A549 (cell line): ENCODE measurements around the gene KAT6B. TPM values are rescaled to one million over a fixed set of nuclear protein-coding genes. Genes with fewer than 3 reads are reported as not detected.

Experiments
- ATAC-seq, 2 experiments: fragments of 200-7000 bp in 1 of 2; fragments of >200 bp in 1 of 2; cut with Nextera tagmentation in 1 of 2; cut with Tn5 transposase in 1 of 2; 3 replicates each; pipeline versions ENCODE4 v1.8.0 to v1.9.1; 2018 to 2020; ENCODE audit warnings: mild to moderate bottlenecking in 1 of 2, moderate library complexity in 1 of 2
- CTCF ChIA-PET: fragments of 300-600 bp; sonication (Branson Sonifier 250); formaldehyde crosslinking; extraction: SDS; loops from one replicate; lab custom pipeline; 2021; ENCODE audit warnings: antibody characterized with exemption, inconsistent platforms; lab: Yijun Ruan, JAX
- POLR2A ChIA-PET: fragments of 350-600 bp; formaldehyde crosslinking; extraction: SDS; loops from one replicate; lab custom pipeline; 2021; ENCODE audit warnings: antibody characterized with exemption, inconsistent platforms; lab: Yijun Ruan, JAX
- DNase-seq, 2 experiments: peaks; one replicate each; pipeline versions ENCODE4 v3.0.0 to v3.0.0-alpha.2; 2011 to 2016; ENCODE audit warnings: low read depth in 1 of 2, low spot score in 1 of 2
- FAIRE-seq: peaks from 2 replicates; lab custom pipeline; 2011; peaks lifted over from hg19 to GRCh38; lab: Jason Lieb, UNC
- H3K27ac ChIP-seq, 2 experiments: fragments of >200 bp; sonication (Bioruptor Twin); formaldehyde crosslinking; 3 replicates each; pipeline ENCODE4 v1.5.1; 2016 to 2017
- H3K4me1 ChIP-seq: fragments of >200 bp; sonication (Bioruptor Twin); formaldehyde crosslinking; 3 replicates; pipeline ENCODE4 v1.6.1; 2016
- H3K4me2 ChIP-seq: fragments of >200 bp; sonication (Bioruptor Twin); formaldehyde crosslinking; 3 replicates; pipeline ENCODE4 v1.6.1; 2016
- H3K4me3 ChIP-seq: fragments of >200 bp; sonication (Bioruptor Twin); formaldehyde crosslinking; 3 replicates; pipeline ENCODE4 v1.5.1; 2016
- H3K9me3 ChIP-seq: fragments of >200 bp; sonication (Bioruptor Twin); formaldehyde crosslinking; 3 replicates; pipeline ENCODE4 v1.6.1; 2016
- EHMT2 ChIP-seq: fragments of 200-600 bp; sonication (generic); IDR thresholded peaks from 2 replicates; pipeline ENCODE4 v1.6.1; 2016; ENCODE audit warnings: antibody characterized with exemption, low read depth, mild to moderate bottlenecking, moderate library complexity
- EP300 ChIP-seq, 2 experiments: fragments of >200 bp; sonication (Bioruptor Twin); formaldehyde crosslinking; IDR thresholded peaks; 2 replicates in 1 of 2; 3 replicates in 1 of 2; pipeline ENCODE4 v1.6.1; 2016 to 2017
- FOSB ChIP-seq: fragments of 250-450 bp; sonication (Bioruptor Pico); IDR thresholded peaks from 2 replicates; pipeline ENCODE4 v1.5.0; 2020; ENCODE audit warnings: mild to moderate bottlenecking, moderate library complexity
- FOSL2 ChIP-seq, 2 experiments: fragments of 450-650 bp in 1 of 2; fragments of >200 bp in 1 of 2; sonication (Bioruptor Twin) in 1 of 2; formaldehyde crosslinking; IDR thresholded peaks; 2 replicates each; pipeline versions ENCODE4 v1.5.0 to v1.6.1; 2016 to 2020; ENCODE audit warnings: mild to moderate bottlenecking in 1 of 2, moderate library complexity in 1 of 2
- FOXS1 ChIP-seq: fragments of 250-450 bp; sonication (Bioruptor Pico); IDR thresholded peaks from 2 replicates; pipeline ENCODE4 v1.5.0; 2020; ENCODE audit warnings: mild to moderate bottlenecking, moderate library complexity
- GATA3 ChIP-seq: IDR thresholded peaks from 2 replicates; pipeline ENCODE4 v1.6.1; 2012; ENCODE audit warnings: borderline replicate concordance
- HDAC2 ChIP-seq: fragments of 200-600 bp; sonication (generic); IDR thresholded peaks from 2 replicates; pipeline ENCODE4 v1.6.1; 2016
- HEYL ChIP-seq: fragments of 250-450 bp; sonication (Bioruptor Pico); IDR thresholded peaks from 2 replicates; pipeline ENCODE4 v1.8.0; 2021; ENCODE audit warnings: mild to moderate bottlenecking, moderate library complexity
- HOXA7 ChIP-seq: fragments of 250-450 bp; sonication (Bioruptor Pico); IDR thresholded peaks from 2 replicates; pipeline ENCODE4 v1.5.0; 2020; ENCODE audit warnings: mild to moderate bottlenecking, moderate library complexity
- HOXB13 ChIP-seq: fragments of 250-450 bp; sonication (Bioruptor Pico); IDR thresholded peaks from 2 replicates; pipeline ENCODE4 v1.5.0; 2020; ENCODE audit warnings: low read depth, mild to moderate bottlenecking, moderate library complexity
- MAFK ChIP-seq: fragments of 450-650 bp; IDR thresholded peaks from 2 replicates; pipeline ENCODE4 v1.6.1; 2014; ENCODE audit not compliant: partially characterized antibody
- RAD21 ChIP-seq, 2 experiments: fragments of >200 bp in 1 of 2; sonication (Bioruptor Twin) in 1 of 2; formaldehyde crosslinking in 1 of 2; IDR thresholded peaks in 1 of 2; conservative IDR thresholded peaks in 1 of 2; 2 replicates in 1 of 2; 3 replicates in 1 of 2; pipeline ENCODE4 v1.6.1; 2012 to 2018; ENCODE audit warnings: inconsistent platforms in 1 of 2
- ZSCAN20 ChIP-seq: fragments of 250-450 bp; sonication (Bioruptor Pico); IDR thresholded peaks from 2 replicates; pipeline ENCODE4 v1.8.0; 2022; ENCODE audit warnings: mild to moderate bottlenecking, moderate library complexity
- WGBS: methylation state at CpG from one replicate; pipeline ENCODE4 v1.1.6; 2017; ENCODE audit errors: missing lambda C conversion rate; 5-methylcytosine and 5-hydroxymethylcytosine counted together
- polyA plus RNA-seq, 4 experiments: library from polyadenylated mRNA; depleted of rRNA in 3 of 4; stranded (reverse); fragments of >200 nt; fragmentation: RNase III in 1 of 4; extraction: RNeasy Plus Mini Kit Qiagen cat#74134 plus additional on column Dnase treatment in 1 of 4; gene quantifications; 2 replicates in 3 of 4; 3 replicates in 1 of 4; pipeline ENCODE4 v1.2.3, GENCODE V29; 2011 to 2017
- TF ChIP-seq, protein P1 (sequence below): fragments of >200 bp; sonication (Bioruptor Twin); formaldehyde crosslinking; IDR thresholded peaks from 2 replicates; pipeline ENCODE4 v1.6.1; 2016
- TF ChIP-seq, protein P2 (sequence below): fragments of 150-350 bp; IDR thresholded peaks from 2 replicates; pipeline ENCODE4 v1.6.1; 2014; ENCODE audit warnings: low read depth, mild to moderate bottlenecking, low read length

KAT6B gene
- polyA plus RNA-seq, 2 of the 4 experiments (the other 2 are of a cell fraction): 5.6 to 5.7 TPM

DNA sequence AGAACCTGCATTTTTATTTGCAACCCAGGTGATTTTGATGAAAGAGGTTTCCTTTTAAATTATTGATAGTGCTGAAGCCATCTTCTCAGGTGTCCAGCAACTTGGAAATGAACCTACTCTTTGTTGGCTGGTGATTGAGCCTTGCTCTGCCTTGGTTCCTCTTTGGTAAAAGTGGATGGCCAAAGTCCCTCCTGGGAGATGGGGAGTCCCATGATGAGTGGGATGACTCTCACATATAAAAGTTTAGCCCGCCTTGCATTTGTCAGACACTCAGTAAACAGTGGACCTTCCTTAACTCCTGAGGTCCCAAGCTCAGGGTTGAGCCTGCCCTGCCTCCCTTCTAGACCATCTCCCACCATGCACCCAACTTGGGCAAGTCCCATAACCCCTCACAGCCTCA lies 28.9 kb upstream of the KAT6B start:
- no peak overlapping the region for H3K4me3 ChIP-seq
- ChIA-PET CTCF (no interaction called here), POLR2A (no interaction called here)
- FAIRE-seq: no peak
- no peak for ATAC-seq
- no peak for DNase-seq
- TF ChIP-seq HEYL (CRISPR knock-in tag): no peak
- no peak for TF ChIP-seq MAFK
- TF ChIP-seq HOXA7 (CRISPR knock-in tag): no peak
- TF ChIP-seq, protein P1, sequence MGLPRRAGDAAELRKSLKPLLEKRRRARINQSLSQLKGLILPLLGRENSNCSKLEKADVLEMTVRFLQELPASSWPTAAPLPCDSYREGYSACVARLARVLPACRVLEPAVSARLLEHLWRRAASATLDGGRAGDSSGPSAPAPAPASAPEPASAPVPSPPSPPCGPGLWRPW: no peak
- no peak for TF ChIP-seq HOXB13 (CRISPR knock-in tag)
- no peak for TF ChIP-seq HDAC2
- TF ChIP-seq FOSB (CRISPR knock-in tag): no peak
- H3K4me1 ChIP-seq: no peaks in the 10 kb centered on the region
- H3K4me2 ChIP-seq: no peak overlapping the region
- no peak overlapping the region for H3K27ac ChIP-seq
- no peaks in the 10 kb centered on the region for H3K9me3 ChIP-seq
- 88% methylated on average over 1 of the region's 1 CpG for WGBS

DNA sequence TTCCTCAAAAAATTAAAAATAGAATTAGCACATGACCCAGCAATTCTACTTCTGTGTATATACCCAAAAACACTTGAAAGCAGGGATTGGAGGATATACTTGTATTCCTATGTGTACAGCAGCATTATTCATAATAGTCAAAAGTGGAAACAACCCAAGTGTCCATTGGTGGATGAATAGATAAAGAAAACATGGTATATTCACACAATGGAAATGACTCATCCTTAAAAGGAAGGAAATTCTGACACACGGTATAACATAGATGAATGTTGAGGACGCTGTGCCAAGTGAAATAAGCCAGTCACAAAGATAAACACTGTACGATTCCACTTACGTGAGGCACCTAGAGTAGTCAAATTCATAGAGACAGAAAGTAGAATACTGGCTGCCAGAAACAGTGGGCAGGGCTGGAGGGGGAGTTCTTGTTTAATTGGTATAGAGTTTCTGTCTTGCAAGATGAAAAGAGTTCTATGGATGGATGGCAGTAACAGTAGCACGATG lies 26.6 kb upstream of the KAT6B start:
- DNase-seq: peak in 1 of 2 experiments; percentile 44
- TF ChIP-seq EHMT2 (no peak), FOSL2 (IDR thresholded peaks at IDR 0.05) (no peak), FOSL2 (CRISPR knock-in tag; IDR thresholded peaks at IDR 0.05) (peak; percentile 77), FOXS1 (CRISPR knock-in tag) (peak; percentile 65; the same call in 1 of the 2 replicates)
- ChIA-PET CTCF (no interaction called here), POLR2A (no interaction called here)
- no peak overlapping the region for H3K27ac ChIP-seq
- peak in 1 of 2 experiments; percentile 73; a peak in 4 of 6 replicates for ATAC-seq
- no peak overlapping the region for H3K4me3 ChIP-seq
- H3K4me1 ChIP-seq: no peaks in the 10 kb centered on the region
- 23% methylated on average over 5 of the region's 5 CpGs for WGBS
- H3K9me3 ChIP-seq: no peaks in the 10 kb centered on the region
- FAIRE-seq: no peak
- H3K4me2 ChIP-seq: peak overlapping the region; percentile 32

DNA sequence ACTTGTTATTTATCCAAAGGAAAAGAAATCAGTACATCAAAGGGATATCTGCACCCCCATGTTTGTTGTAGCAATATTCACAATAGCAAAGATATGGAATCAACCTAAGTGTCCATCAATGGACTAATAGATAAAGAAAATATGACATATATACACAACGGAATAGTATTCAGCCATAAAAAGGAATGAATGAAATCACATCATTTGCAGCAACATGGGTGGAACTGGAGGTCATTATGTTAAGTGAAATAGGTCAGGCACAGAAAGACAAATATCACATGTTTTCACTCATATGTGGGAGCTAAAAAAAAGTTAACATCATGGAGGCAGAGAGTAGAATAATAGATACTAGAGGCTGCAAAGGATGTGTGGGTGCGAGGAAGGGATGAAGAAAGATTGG lies 25.0 kb upstream of the KAT6B start:
- Histone ChIP-seq H3K4me2 (no peak overlapping the region), H3K27ac (no peak overlapping the region), H3K4me1 (no peaks in the 10 kb centered on the region), H3K9me3 (no peaks in the 10 kb centered on the region), H3K4me3 (no peak overlapping the region)
- FAIRE-seq (no peak), DNase-seq (no peak), ATAC-seq (no peak)
- 72% methylated on average over 2 of the region's 2 CpGs for WGBS
- TF ChIP-seq GATA3: no peak
- ChIA-PET CTCF (no interaction called here), POLR2A (no interaction called here)

DNA sequence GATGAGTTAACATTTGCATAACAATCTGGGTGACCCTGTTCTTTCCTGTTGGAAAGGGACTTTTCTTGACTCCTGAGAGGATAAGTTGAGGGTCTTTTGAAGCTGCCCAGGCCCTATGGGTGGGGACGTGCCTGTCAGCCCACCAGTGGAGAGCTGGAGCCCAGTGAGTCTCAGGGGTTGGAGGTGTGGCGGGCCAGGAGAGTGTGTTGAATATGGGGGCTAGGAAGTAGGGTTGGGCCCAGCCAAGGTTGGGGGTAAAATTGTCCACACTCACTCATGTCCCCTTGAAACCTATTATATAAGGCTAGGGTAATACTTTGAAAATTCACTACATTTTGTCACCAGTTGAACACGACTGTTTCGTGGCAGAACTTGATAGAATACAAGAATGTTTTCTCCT lies 17.9 kb upstream of the KAT6B start:
- DNase-seq (no peak), FAIRE-seq (no peak), ATAC-seq (no peak)
- no peaks in the 10 kb centered on the region for H3K4me1 ChIP-seq
- no peak overlapping the region for H3K4me3 ChIP-seq
- H3K4me2 ChIP-seq: no peak overlapping the region
- peaks cover 8% of the 10 kb centered on the region; the same call in 2 of the 3 replicates for H3K9me3 ChIP-seq
- ChIA-PET CTCF (interaction anchor here (0.7 kb wide), 1 partner anchor 1423 kb away, joined by 3 read pairs; no protein-coding TSS in a partner anchor), POLR2A (no interaction called here)
- TF ChIP-seq, protein P2, sequence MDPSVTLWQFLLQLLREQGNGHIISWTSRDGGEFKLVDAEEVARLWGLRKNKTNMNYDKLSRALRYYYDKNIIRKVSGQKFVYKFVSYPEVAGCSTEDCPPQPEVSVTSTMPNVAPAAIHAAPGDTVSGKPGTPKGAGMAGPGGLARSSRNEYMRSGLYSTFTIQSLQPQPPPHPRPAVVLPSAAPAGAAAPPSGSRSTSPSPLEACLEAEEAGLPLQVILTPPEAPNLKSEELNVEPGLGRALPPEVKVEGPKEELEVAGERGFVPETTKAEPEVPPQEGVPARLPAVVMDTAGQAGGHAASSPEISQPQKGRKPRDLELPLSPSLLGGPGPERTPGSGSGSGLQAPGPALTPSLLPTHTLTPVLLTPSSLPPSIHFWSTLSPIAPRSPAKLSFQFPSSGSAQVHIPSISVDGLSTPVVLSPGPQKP: no peak
- TF ChIP-seq, protein P1: no peak
- TF ChIP-seq ZSCAN20 (no peak), EP300 (IDR thresholded peaks at IDR 0.05) (no peak), RAD21 (conservative IDR thresholded peaks at IDR 0.05 in 1 of 2, IDR thresholded peaks at IDR 0.05 in 1 of 2) (no peak), HDAC2 (no peak)
- no peak overlapping the region for H3K27ac ChIP-seq
- WGBS: 92% methylated on average over 3 of the region's 4 CpGs
